ENCODE data around the gene ITGAE.
"Not testable (repeated sequence)": the region's sequence is repeated elsewhere in the genome, so short reads cannot be mapped to it uniquely, and the experiment has no call there.

The ITGAE gene

DNA sequence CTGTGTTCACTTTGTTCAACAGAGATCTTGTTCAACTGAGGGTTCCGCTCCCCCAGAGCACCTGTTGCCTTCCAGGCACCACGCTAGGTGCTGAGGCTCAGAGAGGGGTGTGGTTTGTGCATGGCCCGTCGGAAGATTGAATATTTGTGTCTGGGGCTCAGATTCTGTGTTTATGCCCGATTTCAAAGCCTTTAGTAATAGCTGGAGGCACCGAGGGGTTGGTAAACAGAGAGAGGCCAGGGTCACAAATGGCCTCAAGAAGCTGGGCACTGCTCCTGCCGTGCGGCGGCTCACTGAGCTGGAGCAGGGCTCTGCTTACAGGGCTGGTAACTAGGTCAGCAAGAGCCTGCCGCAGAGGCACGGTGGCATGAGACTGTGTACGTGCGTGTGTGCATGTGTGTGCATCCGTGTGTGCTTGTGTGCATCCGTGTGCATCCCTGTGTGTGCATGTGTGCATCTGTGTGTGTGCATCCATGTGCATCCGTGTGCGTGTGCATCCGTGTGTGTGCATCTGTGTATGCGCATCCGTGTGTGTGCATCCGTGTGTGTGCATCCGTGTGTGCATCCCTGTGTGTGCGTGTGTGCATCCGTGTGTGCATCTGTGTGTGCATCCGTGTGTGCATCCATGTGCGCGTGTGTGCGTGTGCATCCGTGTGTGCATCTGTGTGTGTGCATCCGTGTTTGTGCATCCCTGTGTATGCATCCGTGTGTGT is 5.4 kb downstream of the ITGAE start:
- no peaks in the 10 kb centered on the region for H3K4me1 ChIP-seq (ENCODE audit: control insufficient read depth, low read depth, low read length)
- no peak overlapping the region for H3K18ac ChIP-seq (ENCODE audit: low read length)
- no peak overlapping the region for H4K8ac ChIP-seq (ENCODE audit: low read depth, low read length)
- no peak overlapping the region for H3K56ac ChIP-seq (ENCODE audit: low read length)
- no peak overlapping the region for H2BK120ac ChIP-seq (ENCODE audit: low read depth, low read length)
- H4K5ac ChIP-seq (ENCODE audit: low read length), result no peak overlapping the region
- H3K27me3 ChIP-seq (ENCODE audit: insufficient read depth, low read length, poor library complexity), result no peaks in the 10 kb centered on the region
- no peaks in the 10 kb centered on the region for H3K79me1 ChIP-seq (ENCODE audit: low read length)
- no peak overlapping the region for H3K4me2 ChIP-seq (ENCODE audit: low read length)
- H3K27ac ChIP-seq (ENCODE audit: low read depth, low read length), result no peak overlapping the region
- no peak overlapping the region for H2BK15ac ChIP-seq (replicated peaks; ENCODE audit: low read depth)
- DNase-seq, result no peak
- H3K36me3 ChIP-seq (ENCODE audit: control insufficient read depth, insufficient read depth, low read length), result no peaks in the 10 kb centered on the region
- H3K9ac ChIP-seq (ENCODE audit: low read length), result no peak overlapping the region
- no CpG with 5 or more reads among the region's 31 CpGs for WGBS (ENCODE audit: extremely low coverage, insufficient coverage, low lambda C conversion rate)
- no peak overlapping the region for H2BK5ac ChIP-seq (ENCODE audit: low read length)
- H2AK5ac ChIP-seq (ENCODE audit: low read length), result no peak overlapping the region
- H3K23ac ChIP-seq (ENCODE audit: low read length), result no peak overlapping the region
- no peak overlapping the region for H3K4ac ChIP-seq (ENCODE audit: low read depth, low read length)
- H3K4me3 ChIP-seq (ENCODE audit: low read length), result no peak overlapping the region
- no peaks in the 10 kb centered on the region for H3K79me2 ChIP-seq (ENCODE audit: control insufficient read depth, insufficient read depth, low read length)

DNA sequence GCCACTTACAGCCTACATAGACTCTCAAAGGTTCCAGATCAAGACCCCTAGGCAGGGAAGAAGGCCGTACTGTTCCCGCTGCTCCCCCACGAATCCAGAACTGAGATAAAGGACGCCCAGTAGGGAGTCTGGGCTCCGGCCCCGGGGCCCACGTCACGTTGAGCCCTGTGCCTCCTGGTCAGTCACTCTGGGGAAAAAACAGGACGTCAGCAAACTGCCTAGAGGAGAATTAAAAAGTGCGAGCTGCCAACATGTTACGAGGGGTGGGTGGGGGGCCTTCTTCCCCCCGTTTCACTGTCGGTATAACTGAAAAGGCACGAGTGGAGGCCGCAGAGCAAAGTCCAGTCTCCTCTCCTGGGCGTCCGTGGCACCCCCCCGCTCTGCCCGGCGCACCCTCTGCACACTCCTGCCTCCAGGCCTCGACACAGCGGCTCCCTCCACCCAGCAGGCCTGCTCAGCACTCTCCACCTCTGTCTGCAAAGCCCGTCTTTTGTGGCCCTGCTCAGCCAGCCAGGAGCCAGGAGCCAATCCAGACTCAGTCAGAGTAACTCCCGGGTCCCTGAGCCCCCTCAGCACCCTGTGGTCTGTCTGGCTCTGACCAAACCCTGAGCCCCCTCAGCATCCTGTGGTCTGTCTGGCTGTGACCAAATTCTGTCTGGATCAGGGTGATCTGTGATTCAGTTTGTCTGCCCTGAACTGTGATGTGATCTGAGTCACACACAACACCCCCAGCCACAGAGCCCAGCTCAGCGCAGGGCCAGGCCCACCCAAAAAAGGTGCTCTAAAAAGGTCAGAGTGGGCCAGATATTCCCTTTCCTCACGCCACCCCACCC is 6.2 kb downstream of the ITGAE start:
- no peak overlapping the region for H3K9ac ChIP-seq (ENCODE audit: low read length)
- no peak overlapping the region for H2AK5ac ChIP-seq (ENCODE audit: low read length)
- no peak overlapping the region for H2BK5ac ChIP-seq (ENCODE audit: low read length)
- DNase-seq, result no peak
- no peak overlapping the region for H3K18ac ChIP-seq (ENCODE audit: low read length)
- no peak overlapping the region for H3K4me3 ChIP-seq (ENCODE audit: low read length)
- no peaks in the 10 kb centered on the region for H3K79me1 ChIP-seq (ENCODE audit: low read length)
- H3K36me3 ChIP-seq (ENCODE audit: control insufficient read depth, insufficient read depth, low read length), result no peaks in the 10 kb centered on the region
- no peak overlapping the region for H2BK15ac ChIP-seq (replicated peaks; ENCODE audit: low read depth)
- no peak overlapping the region for H3K23ac ChIP-seq (ENCODE audit: low read length)
- H3K56ac ChIP-seq (ENCODE audit: low read length), result no peak overlapping the region
- H3K27ac ChIP-seq (ENCODE audit: low read depth, low read length), result no peak overlapping the region
- no peaks in the 10 kb centered on the region for H3K27me3 ChIP-seq (ENCODE audit: insufficient read depth, low read length, poor library complexity)
- no peak overlapping the region for H3K4me2 ChIP-seq (ENCODE audit: low read length)
- no CpG with 5 or more reads among the region's 26 CpGs for WGBS (ENCODE audit: extremely low coverage, insufficient coverage, low lambda C conversion rate)
- H3K79me2 ChIP-seq (ENCODE audit: control insufficient read depth, insufficient read depth, low read length), result no peaks in the 10 kb centered on the region
- H4K5ac ChIP-seq (ENCODE audit: low read length), result no peak overlapping the region
- H4K8ac ChIP-seq (ENCODE audit: low read depth, low read length), result no peak overlapping the region
- no peak overlapping the region for H3K4ac ChIP-seq (ENCODE audit: low read depth, low read length)
- H2BK120ac ChIP-seq (ENCODE audit: low read depth, low read length), result no peak overlapping the region
- no peaks in the 10 kb centered on the region for H3K4me1 ChIP-seq (ENCODE audit: control insufficient read depth, low read depth, low read length)

DNA sequence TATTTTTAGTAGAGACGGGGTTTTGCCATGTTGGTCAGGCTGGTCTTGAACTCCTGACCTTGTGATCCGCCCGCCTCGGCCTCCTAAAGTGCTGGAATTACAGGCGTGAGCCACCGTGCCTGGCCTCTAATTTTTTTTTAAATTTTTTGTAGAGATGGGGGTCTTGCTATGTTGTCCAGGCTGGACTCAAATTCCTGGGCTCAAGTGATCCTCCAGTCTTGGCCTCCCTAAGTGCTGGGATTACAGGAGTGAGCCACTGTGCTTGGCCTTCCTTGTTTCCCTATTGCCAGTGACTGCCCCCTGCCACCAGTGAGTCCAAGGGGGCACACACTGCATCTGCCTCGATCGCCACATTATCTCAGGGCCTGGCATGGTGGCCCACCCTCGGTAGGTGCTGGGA is 6.8 kb downstream of the ITGAE start:
- not testable (repeated sequence) for H4K8ac ChIP-seq (ENCODE audit: low read depth, low read length); H3K23ac ChIP-seq (ENCODE audit: low read length); H2BK120ac ChIP-seq (ENCODE audit: low read depth, low read length); H3K9ac ChIP-seq (ENCODE audit: low read length); H2AK5ac ChIP-seq (ENCODE audit: low read length); H3K27me3 ChIP-seq (ENCODE audit: insufficient read depth, low read length, poor library complexity); H3K27ac ChIP-seq (ENCODE audit: low read depth, low read length); H3K79me1 ChIP-seq (ENCODE audit: low read length); H3K36me3 ChIP-seq (ENCODE audit: control insufficient read depth, insufficient read depth, low read length); H3K4me1 ChIP-seq (ENCODE audit: control insufficient read depth, low read depth, low read length); H3K4ac ChIP-seq (ENCODE audit: low read depth, low read length); H2BK5ac ChIP-seq (ENCODE audit: low read length); H4K5ac ChIP-seq (ENCODE audit: low read length); H3K4me2 ChIP-seq (ENCODE audit: low read length); H3K4me3 ChIP-seq (ENCODE audit: low read length); H2BK15ac ChIP-seq (replicated peaks; ENCODE audit: low read depth); DNase-seq; H3K79me2 ChIP-seq (ENCODE audit: control insufficient read depth, insufficient read depth, low read length); H3K56ac ChIP-seq (ENCODE audit: low read length); H3K18ac ChIP-seq (ENCODE audit: low read length)
- WGBS (ENCODE audit: extremely low coverage, insufficient coverage, low lambda C conversion rate), result no CpG with 5 or more reads among the region's 9 CpGs

DNA sequence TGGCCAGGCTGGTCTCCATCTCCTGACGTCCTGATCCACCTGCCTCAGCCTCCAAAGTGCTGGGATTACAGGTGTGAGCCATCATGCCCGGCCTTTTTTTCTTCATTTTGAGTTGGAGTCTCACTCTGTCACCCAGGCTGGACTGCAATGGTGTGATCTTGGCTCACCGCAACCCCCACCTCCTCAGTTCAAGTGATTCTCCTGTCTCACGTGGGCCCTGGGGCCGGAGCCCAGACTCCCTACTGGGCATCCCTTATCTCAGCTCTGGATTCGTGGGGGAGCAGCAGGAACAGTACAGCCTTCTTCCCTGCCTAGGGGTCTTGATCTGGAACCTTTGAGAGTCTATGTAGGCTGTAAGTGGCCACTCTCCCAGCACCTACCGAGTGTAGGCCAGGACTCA is 7.7 kb downstream of the ITGAE start:
- H3K4me2 ChIP-seq (ENCODE audit: low read length); H3K56ac ChIP-seq (ENCODE audit: low read length); H2BK120ac ChIP-seq (ENCODE audit: low read depth, low read length); H3K27me3 ChIP-seq (ENCODE audit: insufficient read depth, low read length, poor library complexity); H3K27ac ChIP-seq (ENCODE audit: low read depth, low read length); H3K18ac ChIP-seq (ENCODE audit: low read length); H3K79me2 ChIP-seq (ENCODE audit: control insufficient read depth, insufficient read depth, low read length); H4K8ac ChIP-seq (ENCODE audit: low read depth, low read length); H2BK5ac ChIP-seq (ENCODE audit: low read length); H3K9ac ChIP-seq (ENCODE audit: low read length); H4K5ac ChIP-seq (ENCODE audit: low read length); H2AK5ac ChIP-seq (ENCODE audit: low read length); H3K4ac ChIP-seq (ENCODE audit: low read depth, low read length); H3K4me1 ChIP-seq (ENCODE audit: control insufficient read depth, low read depth, low read length); H2BK15ac ChIP-seq (replicated peaks; ENCODE audit: low read depth); H3K23ac ChIP-seq (ENCODE audit: low read length); H3K79me1 ChIP-seq (ENCODE audit: low read length); H3K4me3 ChIP-seq (ENCODE audit: low read length); H3K36me3 ChIP-seq (ENCODE audit: control insufficient read depth, insufficient read depth, low read length); DNase-seq: not testable (repeated sequence)
- no CpG with 5 or more reads among the region's 7 CpGs for WGBS (ENCODE audit: extremely low coverage, insufficient coverage, low lambda C conversion rate)

DNA sequence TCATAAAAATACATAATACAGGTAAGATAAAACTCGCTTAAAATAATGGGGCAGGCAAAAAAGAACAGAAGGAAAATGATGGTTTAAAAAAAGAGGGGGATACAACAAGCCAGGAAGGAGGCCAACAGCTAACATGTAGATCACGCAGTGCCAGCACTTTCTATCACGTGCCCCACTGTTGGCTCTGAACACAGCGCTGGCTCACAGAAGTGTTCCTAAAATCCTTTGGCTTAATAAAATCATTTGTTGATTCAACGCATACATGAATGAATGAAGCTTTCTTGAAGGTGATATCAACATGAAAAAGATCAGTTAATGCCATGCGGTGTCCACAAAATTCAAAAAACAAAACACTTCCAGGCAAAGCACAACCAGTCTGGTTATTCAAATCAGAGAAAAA is 8.5 kb downstream of the ITGAE start:
- Histone ChIP-seq H2BK5ac (ENCODE audit: low read length) (no peak overlapping the region), H3K56ac (ENCODE audit: low read length) (no peak overlapping the region), H3K23ac (ENCODE audit: low read length) (no peak overlapping the region), H3K9ac (ENCODE audit: low read length) (no peak overlapping the region), H3K79me2 (ENCODE audit: control insufficient read depth, insufficient read depth, low read length) (no peaks in the 10 kb centered on the region), H3K36me3 (ENCODE audit: control insufficient read depth, insufficient read depth, low read length) (no peaks in the 10 kb centered on the region), H4K8ac (ENCODE audit: low read depth, low read length) (no peak overlapping the region), H2BK15ac (replicated peaks; ENCODE audit: low read depth) (no peak overlapping the region), H3K79me1 (ENCODE audit: low read length) (no peaks in the 10 kb centered on the region), H3K18ac (ENCODE audit: low read length) (no peak overlapping the region), H3K27ac (ENCODE audit: low read depth, low read length) (no peak overlapping the region), H3K4me2 (ENCODE audit: low read length) (no peak overlapping the region), H3K4me3 (ENCODE audit: low read length) (no peak overlapping the region), H4K5ac (ENCODE audit: low read length) (no peak overlapping the region), H2AK5ac (ENCODE audit: low read length) (no peak overlapping the region), H2BK120ac (ENCODE audit: low read depth, low read length) (no peak overlapping the region), H3K4ac (ENCODE audit: low read depth, low read length) (no peak overlapping the region), H3K4me1 (ENCODE audit: control insufficient read depth, low read depth, low read length) (no peaks in the 10 kb centered on the region), H3K27me3 (ENCODE audit: insufficient read depth, low read length, poor library complexity) (no peaks in the 10 kb centered on the region)
- WGBS (ENCODE audit: extremely low coverage, insufficient coverage, low lambda C conversion rate), result no CpG with 5 or more reads among the region's 6 CpGs
- no peak for DNase-seq
